SU-DHL-6 (cell line): ENCODE results near the gene UPF2.

Experiments
- H2AFZ ChIP-seq: fragments of 200-600 bp; sonication (generic); 2 replicates; pipeline ENCODE4 v1.6.1; 2014; ENCODE audit warnings: low read depth, mild to moderate bottlenecking, moderate library complexity, mixed read lengths, antibody characterized with exemption, low read length; ENCODE audit not compliant: severe bottlenecking
- H3F3A ChIP-seq: fragments of 200-600 bp; shearing (Covaris generic); 2 replicates; pipeline ENCODE4 v1.6.0; 2016; ENCODE audit warnings: antibody characterized with exemption, mild to moderate bottlenecking; ENCODE audit not compliant: insufficient read depth
- H3K27ac ChIP-seq: fragments of 200-600 bp; sonication (generic); 2 replicates; pipeline ENCODE4 v1.5.1; 2016; ENCODE audit warnings: low read depth, mild to moderate bottlenecking, low read length, moderate library complexity, mixed read lengths
- H3K27me3 ChIP-seq: fragments of 200-600 bp; sonication (generic), shearing (Covaris generic); 2 replicates; pipeline ENCODE4 v1.6.0; 2014; ENCODE audit warnings: mild to moderate bottlenecking, low read length
- H3K36me3 ChIP-seq: fragments of 200-600 bp; sonication (generic); 2 replicates; pipeline ENCODE4 v1.6.1; 2014; ENCODE audit warnings: mild to moderate bottlenecking, low read length, mixed read lengths
- H3K4me2 ChIP-seq: fragments of 300-600, 200-600 bp; shearing (Covaris generic), sonication (generic); 2 replicates; pipeline ENCODE4 v1.6.0; 2014; ENCODE audit warnings: low read length, low read depth, mild to moderate bottlenecking; ENCODE audit not compliant: poor library complexity, severe bottlenecking
- H3K4me3 ChIP-seq: fragments of 200-600 bp; sonication (generic); 2 replicates; pipeline ENCODE4 v1.5.1; 2014; ENCODE audit warnings: antibody characterized with exemption, low read length, mild to moderate bottlenecking, mixed read lengths; ENCODE audit not compliant: insufficient read depth, poor library complexity, severe bottlenecking
- H3K79me2 ChIP-seq: fragments of 200-600 bp; sonication (generic); 2 replicates; pipeline ENCODE4 v1.6.1; 2014; ENCODE audit warnings: mild to moderate bottlenecking, low read length, moderate library complexity; ENCODE audit not compliant: insufficient read depth
- H3K9ac ChIP-seq: fragments of 200-600 bp; sonication (generic); 2 replicates; pipeline ENCODE4 v1.7.0; 2014; ENCODE audit warnings: mild to moderate bottlenecking, low read length
- H3K9me2 ChIP-seq: fragments of 200-600 bp; sonication (generic); replicated peaks from 2 replicates; pipeline ENCODE4 v1.6.1; 2014; ENCODE audit warnings: low read length; ENCODE audit not compliant: insufficient read depth
- H3K9me3 ChIP-seq: fragments of 200-600 bp; sonication (generic); 2 replicates; pipeline ENCODE4 v1.6.1; 2014; ENCODE audit warnings: low read length, mixed read lengths; ENCODE audit not compliant: insufficient read depth
- H4K20me1 ChIP-seq: fragments of 200-600 bp; sonication (generic); 2 replicates; pipeline ENCODE4 v1.6.1; 2014; ENCODE audit warnings: low read depth, mild to moderate bottlenecking, antibody characterized with exemption, low read length, moderate library complexity, mixed read lengths
- CTCF ChIP-seq: fragments of 200-600 bp; sonication (generic); IDR thresholded peaks from one replicate; pipeline ENCODE4 v1.5.1; 2017; ENCODE audit warnings: antibody characterized with exemption, mild to moderate bottlenecking, low read length, moderate library complexity; ENCODE audit not compliant: insufficient read depth, poor library complexity, severe bottlenecking
- EZH2phosphoT487 ChIP-seq: fragments of 200-600 bp; sonication (generic), shearing (Covaris generic); conservative IDR thresholded peaks from 2 replicates; pipeline ENCODE4 v1.6.1; 2018; ENCODE audit warnings: mild to moderate bottlenecking, antibody characterized with exemption, low read length, moderate library complexity, mixed read lengths

UPF2 gene

GRCh38 chr10:11882646-11883375, 159.8 kb downstream of the UPF2 start:
- H3K4me3 ChIP-seq: no peak overlapping the region
- no peak overlapping the region for H3K9ac ChIP-seq
- no peaks in the 10 kb centered on the region for H3K9me2 ChIP-seq
- H3K79me2 ChIP-seq: no peaks in the 10 kb centered on the region
- no peaks in the 10 kb centered on the region for H4K20me1 ChIP-seq
- TF ChIP-seq EZH2phosphoT487 (no peak), CTCF (no peak)
- H3K9me3 ChIP-seq: no peaks in the 10 kb centered on the region
- no peak overlapping the region for H3K4me2 ChIP-seq
- no peaks in the 10 kb centered on the region for H3K27me3 ChIP-seq
- H3K27ac ChIP-seq: no peak overlapping the region
- H3F3A ChIP-seq: no peaks in the 10 kb centered on the region
- no peak overlapping the region for H2AFZ ChIP-seq
- no peaks in the 10 kb centered on the region for H3K36me3 ChIP-seq

- H3K79me2 ChIP-seq: no peaks in the 10 kb centered on the region
- TF ChIP-seq CTCF: no peak
- TF ChIP-seq EZH2phosphoT487: no peak
- H3K9ac ChIP-seq: no peak overlapping the region
- H3K27ac ChIP-seq: no peak overlapping the region
- no peaks in the 10 kb centered on the region for H3K9me2 ChIP-seq
- no peak overlapping the region for H3K4me3 ChIP-seq
- no peaks in the 10 kb centered on the region for H3K9me3 ChIP-seq
- no peak overlapping the region for H2AFZ ChIP-seq
- H4K20me1 ChIP-seq: no peaks in the 10 kb centered on the region
- no peaks in the 10 kb centered on the region for H3F3A ChIP-seq
- no peak overlapping the region for H3K4me2 ChIP-seq
- no peaks in the 10 kb centered on the region for H3K27me3 ChIP-seq
- no peaks in the 10 kb centered on the region for H3K36me3 ChIP-seq
Measured at GRCh38 chr10:11881477-11882417, 160.9 kb downstream of the UPF2 start.

- Histone ChIP-seq H3K27me3 (no peaks in the 10 kb centered on the region), H4K20me1 (no peaks in the 10 kb centered on the region), H2AFZ (no peak overlapping the region), H3K9me3 (no peaks in the 10 kb centered on the region), H3K9ac (no peak overlapping the region), H3K36me3 (no peaks in the 10 kb centered on the region), H3K4me3 (no peak overlapping the region), H3K4me2 (no peak overlapping the region), H3K27ac (no peak overlapping the region), H3K9me2 (no peaks in the 10 kb centered on the region), H3F3A (no peaks in the 10 kb centered on the region), H3K79me2 (no peaks in the 10 kb centered on the region)
- TF ChIP-seq EZH2phosphoT487 (no peak), CTCF (no peak)
Measured at GRCh38 chr10:11881030-11881476, 161.6 kb downstream of the UPF2 start.
